K562 (cell line): ENCODE measurements around the gene PDIA4. TPM values are rescaled to one million over a fixed set of nuclear protein-coding genes. Genes with fewer than 3 reads are reported as not detected.

Experiments used
- BHLHE40 ChIP-seq: IDR thresholded peaks from 2 replicates; pipeline ENCODE4 v1.6.1; 2011; ENCODE audit warnings: low read length, improper control_type of control experiment
- MYC ChIP-seq, 2 experiments: fragments of 250-450 bp in 1 of 2; sonication (Bioruptor Pico) in 1 of 2; IDR thresholded peaks; 2 replicates each; pipeline versions ENCODE4 v1.5.1 to v1.6.1; 2012 to 2021; ENCODE audit warnings: low read depth in 2 of 2, borderline replicate concordance in 1 of 2, improper control_type of control experiment in 1 of 2, low read length in 1 of 2, mild to moderate bottlenecking in 1 of 2, moderate library complexity in 1 of 2
- PATZ1 ChIP-seq: fragments of 250-450 bp; sonication (Bioruptor Pico); IDR thresholded peaks from 2 replicates; pipeline ENCODE4 v1.5.0; 2020; ENCODE audit warnings: mild to moderate bottlenecking, borderline replicate concordance
- POLR2G ChIP-seq: fragments of 200-400 bp; formaldehyde crosslinking; IDR thresholded peaks from 2 replicates; pipeline ENCODE4 v1.6.1; 2017; ENCODE audit warnings: low read depth, mild to moderate bottlenecking, antibody characterized with exemption, low read length, moderate library complexity
- PPARD ChIP-seq: fragments of 250-450 bp; sonication (Bioruptor Pico); IDR thresholded peaks from 2 replicates; pipeline ENCODE4 v1.8.0; 2022; ENCODE audit warnings: inconsistent platforms, mild to moderate bottlenecking, moderate library complexity
- SMC3 ChIP-seq: conservative IDR thresholded peaks from 2 replicates; pipeline ENCODE4 v1.6.1; 2011; ENCODE audit warnings: low read depth, low read length, improper control_type of control experiment; ENCODE audit not compliant: insufficient read depth
- SNIP1 ChIP-seq: fragments of 450-650 bp; IDR thresholded peaks from 2 replicates; pipeline ENCODE4 v1.7.1; 2017; ENCODE audit warnings: low read depth, mild to moderate bottlenecking
- TCF7 ChIP-seq: sonication (generic); IDR thresholded peaks from 2 replicates; pipeline ENCODE4 v1.6.1; 2016; ENCODE audit warnings: antibody characterized with exemption, borderline replicate concordance
- ZC3H4 ChIP-seq: sonication (generic); formaldehyde crosslinking; IDR thresholded peaks from 2 replicates; pipeline ENCODE4 v1.9.0; 2021; ENCODE audit warnings: missing genetic modification reagents, borderline replicate concordance
- ZEB2 ChIP-seq: fragments of 450-650 bp; IDR thresholded peaks from 2 replicates; pipeline ENCODE4 v1.6.1; 2016
- ZFX ChIP-seq: sonication (generic); formaldehyde crosslinking; IDR thresholded peaks from 2 replicates; pipeline ENCODE4 v1.8.0; 2022; ENCODE audit warnings: mild to moderate bottlenecking, missing genetic modification reagents, moderate library complexity
- ZNF277 ChIP-seq: fragments of 250-450 bp; sonication (Bioruptor Pico); IDR thresholded peaks from 2 replicates; pipeline ENCODE4 v1.8.0; 2022; ENCODE audit warnings: inconsistent platforms, mild to moderate bottlenecking, moderate library complexity, borderline replicate concordance
- ZNF398 ChIP-seq: fragments of 250-450 bp; sonication (Bioruptor Pico); IDR thresholded peaks from 2 replicates; pipeline ENCODE4 v1.8.0; 2021; ENCODE audit warnings: moderate library complexity, mild to moderate bottlenecking, inconsistent platforms
- ZNF609 ChIP-seq: sonication (generic); formaldehyde crosslinking; IDR thresholded peaks from 2 replicates; pipeline ENCODE4 v1.8.1; 2023; ENCODE audit warnings: missing genetic modification reagents, mild to moderate bottlenecking, borderline replicate concordance
- ZNF655 ChIP-seq: fragments of 250-450 bp; sonication (Bioruptor Pico); IDR thresholded peaks from 2 replicates; pipeline ENCODE4 v1.5.0; 2021
- polyA plus RNA-seq, 8 experiments: library from polyadenylated mRNA; depleted of rRNA in 4 of 8; stranded (reverse) in 5 of 8; unstranded in 3 of 8; fragments of >200 nt; fragmentation: Nextera tagmentation in 2 of 8; fragmentation: Illumina TruSeq in 1 of 8; extraction: Ambion mirVana in 2 of 8; extraction: Trizol in 1 of 8; gene quantifications; 2 replicates each; pipeline versions ENCODE4 v1.2.1 to v1.2.3, GENCODE V29; 2011 to 2014; ENCODE audit warnings: inconsistent platforms in 1 of 8, missing spikeins in 1 of 8
- total RNA-seq, 7 experiments: library from RNA; depleted of rRNA in 6 of 7; stranded (reverse); fragments of >200 nt in 6 of 7; fragmentation: Illumina TruSeq in 2 of 7; extraction: Trizol in 2 of 7; gene quantifications; 2 replicates each; pipeline versions ENCODE4 v1.2.1 to v1.2.3, GENCODE V29; 2011 to 2021; ENCODE audit warnings: low replicate concordance in 1 of 7

PDIA4 gene
- total and polyA plus RNA-seq, 9 of the 15 experiments (the other 6 are each of a cell fraction or from before 2014, with no cell fraction given) = 9.1 to 175 (median 146) TPM

- TF ChIP-seq ZNF609 (CRISPR knock-in tag) = no peak
- no peak for TF ChIP-seq ZNF277 (CRISPR knock-in tag)
- no peak for TF ChIP-seq SNIP1
- no peak for TF ChIP-seq ZEB2
- TF ChIP-seq PPARD = no peak
- no peak for TF ChIP-seq PATZ1 (CRISPR knock-in tag)
- TF ChIP-seq ZNF655 (CRISPR knock-in tag) = no peak
- no peak for TF ChIP-seq MYC (IDR thresholded peaks at IDR 0.05; ENCODE audit: low read depth, low read length)
- no peak for TF ChIP-seq MYC (CRISPR knock-in tag; IDR thresholded peaks at IDR 0.05; ENCODE audit: borderline replicate concordance, low read depth)
- no peak for TF ChIP-seq ZNF398 (CRISPR knock-in tag)
- TF ChIP-seq TCF7 = no peak
- TF ChIP-seq ZFX = no peak
- TF ChIP-seq ZC3H4 (CRISPR knock-in tag) = no peak
- no peak for TF ChIP-seq POLR2G
- TF ChIP-seq BHLHE40 = no peak
- TF ChIP-seq SMC3 = no peak
Measured at GRCh38 chr7:149027611-149028345, 527 bp downstream of the PDIA4 start (continued).
